Body of pancreas (tissue), 4 donors: ENCODE results near the gene ARHGAP33.

ENCODE experiments used
- CTCF ChIP-seq, 7 experiments: fragments of 450-650 bp in 4 of 7; fragments of 200-600 bp in 3 of 7; sonication (generic) in 3 of 7; IDR thresholded peaks; one replicate each; pipeline ENCODE4 v1.5.1; 2016 to 2019; ENCODE audit warnings: antibody characterized with exemption in 7 of 7
- POLR2A ChIP-seq, 3 donors: fragments of 450-650 bp; IDR thresholded peaks; one replicate each; pipeline ENCODE4 v1.6.1; 2016; ENCODE audit warnings: antibody characterized with exemption in 3 of 3, mild to moderate bottlenecking in 2 of 3

- TF ChIP-seq CTCF (IDR thresholded peaks at IDR 0.05) (no peak), POLR2A (IDR thresholded peaks at IDR 0.05) (no peak)
These were observed 9.9 kb downstream of the ARHGAP33 start for GRCh38 chr19:35785339-35785627.
